Stimulated activated CD8-positive, alpha-beta memory T cell treated with anti-CD3 and anti-CD28 coated beads, Interleukin-4, amount 100 ng/mL, for 48 hours (primary cell): ENCODE measurements around the gene FKBP1A.
"Not testable (repeated sequence)": the region's sequence is repeated elsewhere in the genome, so short reads cannot be mapped to it uniquely, and the experiment has no call there.

Experiments used
- DNase-seq: peaks from one replicate; pipeline ENCODE4 v3.0.0-alpha.2; 2020

The FKBP1A gene

DNA sequence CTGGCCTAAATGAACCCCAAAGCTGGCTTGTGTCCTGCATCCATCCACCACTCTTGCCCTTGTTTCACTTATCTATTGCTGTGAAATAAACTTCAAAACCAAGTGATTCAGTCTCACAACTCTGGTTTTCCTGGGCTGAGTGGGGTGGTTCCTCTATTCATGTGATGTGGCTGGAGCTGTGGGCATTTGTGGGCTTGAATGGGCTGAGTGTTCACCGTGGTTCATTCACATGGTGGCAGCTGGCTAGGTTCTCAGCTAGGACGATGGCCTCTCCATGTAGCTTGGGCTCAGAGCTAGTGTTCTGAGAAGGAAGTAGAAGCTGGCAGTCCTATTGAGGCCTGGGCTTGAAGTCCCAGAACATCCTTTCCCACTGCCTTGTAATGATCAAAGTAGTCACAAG is 30.4 kb downstream of the FKBP1A start:
- peak; percentile 62 for DNase-seq

DNA sequence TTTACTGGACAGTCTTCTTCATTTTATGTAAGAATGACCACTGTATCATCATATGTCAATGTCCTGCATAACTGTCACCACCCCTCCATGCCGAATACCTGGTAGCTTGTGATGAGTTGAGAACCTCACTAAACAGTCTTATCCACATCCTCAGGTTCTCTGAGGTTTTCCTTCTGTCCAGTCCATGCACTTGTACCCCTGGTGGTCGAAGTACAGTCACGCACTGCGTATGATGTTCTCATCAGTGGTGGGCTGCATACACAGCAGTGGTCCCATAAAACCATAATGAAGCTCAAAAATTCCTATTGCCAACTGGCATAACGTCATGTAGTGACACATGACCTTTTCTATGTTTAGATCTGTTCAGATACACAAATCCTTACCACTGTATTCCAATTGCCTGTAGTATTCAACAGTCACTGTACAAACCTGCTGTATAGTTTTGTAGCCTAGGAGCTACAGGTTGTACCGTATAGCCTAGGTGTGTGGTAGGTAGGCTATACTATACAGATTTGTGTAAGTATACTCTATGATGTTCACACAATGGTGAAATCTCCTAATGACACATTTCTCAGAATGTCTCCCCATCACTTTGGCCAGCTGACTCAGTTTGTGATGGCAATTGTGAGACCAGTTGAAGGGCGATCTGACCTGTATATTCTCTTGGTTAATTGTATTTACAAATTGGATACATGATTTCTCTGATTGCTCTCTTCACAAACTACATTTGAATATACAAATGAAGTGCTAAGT is 32.6 kb downstream of the FKBP1A start:
- no peak for DNase-seq

- peak; percentile 55 for DNase-seq
Observed at GRCh38 chr20:1357921-1358671, 34.8 kb downstream of the FKBP1A start.

DNA sequence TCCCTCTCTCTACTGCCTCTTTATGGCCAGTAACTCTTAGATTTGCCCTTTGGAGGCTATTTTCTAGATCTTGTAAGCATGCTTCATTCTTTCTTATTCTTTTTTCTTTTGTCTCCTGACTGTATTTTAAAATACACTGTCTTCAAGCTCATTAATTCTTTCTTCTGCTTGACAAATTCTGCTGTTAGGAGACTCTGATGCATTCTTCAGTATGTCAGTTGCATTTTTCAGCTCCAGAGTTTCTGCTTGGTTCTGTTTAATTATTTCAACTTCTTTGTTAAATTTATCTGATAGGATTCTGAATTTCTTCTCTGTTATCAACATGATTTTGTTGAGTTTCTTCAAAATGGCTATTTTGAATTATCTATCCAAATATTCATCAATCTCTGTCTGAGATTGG is 38.9 kb downstream of the FKBP1A start:
- DNase-seq: no peak

GRCh38 chr20:1346315-1346969 is 46.4 kb downstream of the FKBP1A start:
- DNase-seq: no peak

DNA sequence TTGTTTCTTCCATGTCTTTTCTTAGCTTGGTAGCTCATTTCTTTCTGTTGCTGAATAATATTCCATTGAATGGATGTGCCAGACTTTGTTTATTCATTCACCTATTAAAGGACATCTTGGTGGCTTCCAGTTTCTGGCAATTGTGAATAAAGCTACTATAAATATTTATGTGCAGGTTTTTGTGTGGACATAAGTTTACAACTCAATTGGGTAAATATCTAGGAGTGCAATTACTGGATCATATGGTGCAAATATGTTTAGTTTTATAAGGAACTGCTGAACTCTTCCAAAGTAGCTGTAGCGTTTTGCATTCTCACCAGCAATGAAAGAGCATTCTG is 47.1 kb downstream of the FKBP1A start:
- DNase-seq: no peak

DNA sequence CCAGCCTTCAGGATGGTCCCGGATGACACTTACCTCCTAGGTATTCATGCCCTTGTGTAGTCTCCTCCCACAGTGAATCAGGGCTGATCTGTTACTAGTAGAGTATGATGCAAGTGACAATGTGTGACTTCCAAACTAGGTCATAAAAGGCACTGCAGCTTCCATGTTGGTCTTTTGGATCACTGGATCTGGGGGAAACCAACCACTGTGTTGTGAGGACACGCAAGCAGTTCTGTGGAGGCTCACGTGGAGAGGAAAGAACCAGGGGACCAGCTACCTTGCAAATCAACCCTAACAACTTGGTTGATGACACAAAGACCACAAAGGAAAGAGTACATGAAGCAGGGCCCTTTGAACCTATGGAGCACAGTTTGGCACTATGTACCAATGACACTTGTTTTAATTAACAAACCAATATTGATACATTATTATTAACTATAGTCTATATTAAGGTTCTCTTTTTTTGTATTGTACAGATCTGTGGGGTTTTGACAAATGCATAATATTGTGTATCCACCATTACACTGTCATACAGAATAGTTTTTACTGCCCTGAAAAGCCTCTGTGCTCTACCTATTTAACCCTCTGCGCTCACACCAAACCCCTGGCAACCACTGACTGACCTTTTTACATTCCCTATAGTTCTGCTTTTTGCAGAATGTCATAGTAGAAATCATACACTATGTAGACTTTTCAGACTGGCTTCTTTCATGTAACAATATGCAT is 47.7 kb downstream of the FKBP1A start:
- peak; percentile 24 for DNase-seq

GRCh38 chr20:1343446-1344124 is 49.3 kb downstream of the FKBP1A start:
- not testable (repeated sequence) for DNase-seq

DNA sequence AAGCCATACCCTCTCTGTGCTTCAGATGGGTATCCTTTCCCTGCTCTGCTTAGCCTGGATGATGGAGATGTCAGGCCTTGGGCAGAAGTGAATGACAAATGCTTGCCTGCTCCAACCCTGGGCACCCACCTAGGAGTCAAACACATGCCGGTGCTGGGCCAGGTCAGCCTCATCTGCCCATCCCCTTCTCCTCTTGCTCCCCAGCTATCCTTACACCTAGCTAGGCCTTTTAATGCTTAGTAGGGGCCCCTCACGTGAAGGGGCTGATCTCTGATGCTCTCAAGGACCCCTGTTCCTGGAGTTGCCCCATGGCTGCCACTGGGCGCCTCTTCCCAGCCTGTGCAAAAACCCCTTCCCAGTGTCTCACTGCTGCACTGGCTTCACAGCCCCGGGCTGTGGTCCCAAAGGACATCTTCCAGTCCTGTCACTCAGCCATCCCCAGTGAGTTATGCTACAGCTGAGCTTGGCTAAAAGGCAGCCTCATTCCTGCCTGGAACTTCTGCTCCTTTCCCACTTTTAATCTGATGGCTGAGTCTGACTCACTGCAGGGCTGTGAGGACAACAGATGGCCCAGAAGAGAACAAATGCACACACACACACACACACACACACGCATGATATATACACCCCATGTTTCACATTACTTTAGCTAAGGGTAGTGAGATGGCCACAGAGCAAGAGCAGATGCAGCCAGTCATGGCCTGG is 51.1 kb downstream of the FKBP1A start:
- no peak for DNase-seq

DNA sequence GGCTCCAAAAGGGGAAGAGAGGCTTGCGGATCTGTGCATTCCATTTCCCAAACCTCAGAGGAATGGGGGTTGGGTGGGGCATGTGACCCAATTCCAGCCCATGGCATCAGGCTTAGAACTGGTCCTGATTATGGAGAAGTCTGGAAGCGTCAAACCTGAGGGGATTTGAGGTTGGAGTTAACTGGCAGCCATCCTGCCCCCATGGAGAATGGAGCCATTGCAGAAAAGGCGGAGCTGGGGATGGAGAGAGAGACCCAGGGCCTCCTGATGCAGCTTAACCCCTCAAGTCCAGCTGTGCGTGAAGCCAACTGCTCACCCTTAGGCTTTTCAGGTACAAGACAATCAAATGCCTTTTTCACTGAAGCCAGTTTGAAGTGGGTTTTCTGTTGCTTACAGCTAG is 54.1 kb downstream of the FKBP1A start:
- DNase-seq: no peak

DNA sequence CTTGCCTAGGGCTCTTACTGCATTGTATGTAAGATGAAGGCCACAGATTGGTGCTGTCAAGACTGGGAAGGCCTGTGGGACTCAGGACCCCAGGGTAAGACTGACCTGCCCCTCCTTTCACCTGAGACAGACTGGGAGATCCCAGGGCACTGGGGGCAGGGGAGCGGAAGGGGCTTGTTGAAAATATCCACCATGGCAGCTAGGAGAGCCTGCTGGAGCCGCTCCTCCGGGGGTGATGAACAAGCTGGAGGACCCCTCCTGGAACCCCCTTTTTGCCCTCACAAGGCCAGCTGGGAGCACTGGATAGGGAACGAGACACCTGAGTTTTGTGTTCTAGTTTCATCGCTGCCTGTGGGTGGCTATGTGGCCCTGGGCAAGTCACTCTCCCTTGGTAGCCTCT is 54.8 kb downstream of the FKBP1A start:
- no peak for DNase-seq

GRCh38 chr20:1337441-1337840 is 55.4 kb downstream of the FKBP1A start:
- no peak for DNase-seq

DNA sequence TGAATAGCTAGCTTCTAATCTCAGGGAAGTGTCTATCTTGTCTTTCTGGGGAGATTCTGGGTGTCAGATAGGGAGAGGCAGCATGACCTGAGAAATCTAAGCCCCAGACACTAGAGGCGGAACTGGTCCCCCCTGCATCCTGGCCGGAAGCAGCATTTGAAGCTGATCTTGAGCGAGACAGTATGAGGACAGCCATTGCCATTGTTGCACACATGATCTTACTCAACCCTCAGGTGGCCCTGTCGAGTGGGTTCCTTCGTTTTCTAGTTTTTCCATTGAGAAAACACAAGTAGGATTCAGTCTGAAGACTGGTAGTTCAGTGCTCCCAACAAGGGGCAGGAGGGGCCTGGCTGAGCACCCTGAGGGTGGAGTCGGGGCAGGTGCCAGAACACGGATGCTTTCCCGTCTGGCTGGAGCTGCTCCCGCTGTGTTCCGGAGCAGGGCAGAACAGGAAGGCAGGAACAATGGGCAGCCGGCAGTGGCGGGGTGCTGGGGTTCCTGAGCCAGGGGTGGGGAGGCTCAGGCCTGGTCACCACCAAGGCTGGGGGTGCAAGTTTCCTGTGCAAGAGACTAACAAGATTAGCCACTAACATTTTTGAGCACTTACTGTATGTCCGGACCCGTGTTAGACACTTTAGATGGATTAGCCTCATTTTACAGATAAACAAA is 56.0 kb downstream of the FKBP1A start:
- peak; percentile 23 for DNase-seq

DNA sequence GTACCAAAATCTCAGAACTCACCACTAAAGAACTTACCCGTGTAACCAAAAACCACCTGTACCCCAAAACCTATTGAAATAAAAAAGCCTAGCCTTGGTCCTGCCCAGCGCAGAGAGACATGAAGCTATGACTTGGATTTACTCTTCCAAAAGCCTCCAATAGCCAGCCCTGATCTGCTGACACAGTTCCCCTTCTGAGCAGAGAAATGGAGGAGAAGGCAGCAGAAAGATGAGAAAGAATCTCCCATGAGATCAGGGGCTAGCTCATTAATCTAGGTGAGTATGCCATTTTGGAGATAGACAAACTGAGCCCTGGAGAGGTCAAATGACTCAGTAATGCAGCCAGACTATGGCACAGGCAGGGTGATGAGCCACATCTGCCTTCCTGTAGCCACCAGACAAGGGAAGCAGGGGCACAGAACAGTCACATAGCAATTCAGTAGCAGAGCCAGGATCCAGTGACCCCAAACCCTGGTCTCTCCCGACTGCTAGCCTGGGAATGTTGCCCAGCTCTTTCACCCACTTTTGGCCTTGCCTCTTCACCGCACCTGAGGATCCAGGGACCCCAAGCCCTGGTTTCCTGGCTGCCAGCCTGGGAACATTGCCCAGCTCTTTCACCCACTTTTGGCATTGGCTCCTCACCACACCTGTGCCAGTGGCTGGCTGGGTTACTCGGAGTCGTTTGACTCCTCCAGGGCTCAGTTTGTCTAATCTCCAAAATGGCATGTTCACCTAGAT is 56.7 kb downstream of the FKBP1A start:
- peak; percentile 28 for DNase-seq

- peak; percentile 20 for DNase-seq
Observed at GRCh38 chr20:1334761-1335160, 58.1 kb downstream of the FKBP1A start.

GRCh38 chr20:1334370-1334731 is 58.5 kb downstream of the FKBP1A start:
- DNase-seq: no peak

DNA sequence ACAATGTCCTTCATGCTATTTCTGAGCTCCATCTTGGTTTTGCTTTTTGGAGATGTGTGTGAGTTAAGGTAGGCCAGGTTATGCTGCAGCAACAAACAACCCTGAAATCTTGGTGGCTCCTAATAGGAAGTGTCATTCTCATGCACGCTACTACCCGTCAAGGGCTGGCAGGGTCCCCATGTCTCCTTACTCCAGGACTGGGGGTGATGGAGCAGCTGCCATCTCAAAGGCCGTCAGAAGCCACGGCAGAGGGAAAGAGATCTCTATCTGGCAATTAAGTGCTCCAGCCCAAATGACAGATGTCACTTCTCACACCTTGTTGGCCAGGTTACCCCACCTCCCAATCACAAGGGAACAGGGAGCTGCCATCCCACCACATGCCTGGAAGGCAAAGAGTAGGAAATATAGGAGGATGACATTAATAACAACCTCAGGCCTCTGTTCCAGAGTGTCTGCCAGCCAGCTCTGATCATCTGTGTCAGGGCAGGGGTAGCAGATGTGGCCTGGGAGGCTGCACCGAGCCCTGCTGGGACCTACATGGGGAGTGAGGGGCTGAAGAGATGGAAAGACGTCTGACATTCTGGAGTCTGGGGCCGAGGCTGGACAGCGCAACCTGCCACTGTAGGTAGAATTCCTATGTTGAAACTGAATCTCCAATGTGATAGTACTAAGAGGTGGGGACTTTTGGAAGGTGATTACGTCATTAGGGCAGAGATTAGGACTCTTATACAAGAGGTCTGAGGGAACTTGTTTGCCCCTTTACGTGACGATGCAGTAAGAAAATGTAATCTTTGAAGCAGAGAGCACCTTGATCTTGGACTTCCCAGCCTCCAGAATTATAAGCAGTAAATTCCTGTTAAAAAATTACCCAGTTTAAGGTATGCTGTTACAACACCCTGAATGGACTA is 59.1 kb downstream of the FKBP1A start:
- DNase-seq: no peak

- DNase-seq: peak; percentile 21
Observed at GRCh38 chr20:1332749-1333300, 60.0 kb downstream of the FKBP1A start.

GRCh38 chr20:1331801-1332453 is 60.9 kb downstream of the FKBP1A start:
- no peak for DNase-seq
